ENCODE measurements around the gene GPR18. TPM values are rescaled to one million over a fixed set of nuclear protein-coding genes. Genes with fewer than 3 reads are reported as not detected.

Gene GPR18
- total RNA-seq, 1 experiment from 2014 or later = not detected

DNA sequence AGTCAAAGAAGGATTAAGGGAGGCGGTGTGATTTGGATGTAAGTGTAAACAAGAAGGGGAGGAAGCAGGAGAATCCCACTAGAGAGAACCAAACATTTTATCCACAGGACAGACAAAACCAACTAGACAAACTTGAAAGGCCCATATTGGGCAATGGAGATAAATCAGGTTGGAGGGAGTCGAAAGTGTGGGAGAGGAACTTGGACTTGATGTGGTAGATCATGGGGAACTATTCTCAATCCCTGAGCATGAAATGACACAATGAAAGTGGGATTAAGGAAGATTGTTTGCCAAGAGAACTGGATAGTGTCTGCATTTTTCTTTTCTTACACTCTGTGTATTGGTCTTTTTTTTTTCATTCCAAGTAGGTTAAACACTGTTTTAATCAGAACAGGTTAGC lies 31.1 kb upstream of the GPR18 start:
- Histone ChIP-seq H3K9me2 (ENCODE audit: insufficient read depth) (no peaks in the 10 kb centered on the region), H4K20me1 (ENCODE audit: insufficient read depth) (peaks cover 16% of the 10 kb centered on the region; the same call in 1 of the 2 replicates), H3K36me3 (ENCODE audit: low read depth) (no peaks in the 10 kb centered on the region; the same call in 1 of the 2 replicates), H2AFZ (no peak overlapping the region), H3F3A (ENCODE audit: insufficient read depth, low read depth) (peaks cover 10% of the 10 kb centered on the region; the same call in 1 of the 2 replicates), H3K27me3 (ENCODE audit: insufficient read depth, low read depth) (no peaks in the 10 kb centered on the region), H3K79me2 (ENCODE audit: low read depth) (peaks cover 29% of the 10 kb centered on the region), H3K4me2 (no peak overlapping the region), H3K4me3 (no peak overlapping the region), H3K9me3 (ENCODE audit: insufficient read depth, low read depth) (no peaks in the 10 kb centered on the region), H3K27ac (no peak overlapping the region), H3K4me1 (replicated peaks; ENCODE audit: insufficient read depth) (0 out of 2 replicates have a peak, but pooled peaks cover 6% of the 10 kb centered on the region)
- no TSS peak for BruUV-seq (replicated peaks)
- no peak for DNase-seq
- no peak for TF ChIP-seq EZH2 (IDR thresholded peaks at IDR 0.05; ENCODE audit: low read depth)
- TF ChIP-seq CTCF (conservative IDR thresholded peaks at IDR 0.05) = no peak
- CTCF ChIA-PET = interaction anchor here (0.7 kb wide), 1 partner anchor 22 kb away, joined by 11 read pairs; no protein-coding TSS in a partner anchor
- POLR2A ChIA-PET (ENCODE audit: unreplicated experiment) = interaction anchor here (0.6 kb wide), 1 partner anchor 201 kb away, joined by 3 read pairs; no protein-coding TSS in a partner anchor
- intact Hi-C loops (cut with micrococcal nuclease; ENCODE audit: unreplicated experiment) = no loop called here

- Histone ChIP-seq H3K9me2 (ENCODE audit: insufficient read depth) (no peaks in the 10 kb centered on the region), H2AFZ (no peak overlapping the region), H4K20me1 (ENCODE audit: insufficient read depth) (peaks cover 22% of the 10 kb centered on the region), H3K27ac (no peak overlapping the region), H3K9me3 (ENCODE audit: insufficient read depth, low read depth) (no peaks in the 10 kb centered on the region), H3K27me3 (ENCODE audit: insufficient read depth, low read depth) (no peaks in the 10 kb centered on the region), H3K36me3 (ENCODE audit: low read depth) (no peaks in the 10 kb centered on the region; the same call in 1 of the 2 replicates), H3K4me2 (no peak overlapping the region), H3K4me3 (no peak overlapping the region), H3F3A (ENCODE audit: insufficient read depth, low read depth) (peaks cover 5% of the 10 kb centered on the region; the same call in 1 of the 2 replicates), H3K4me1 (replicated peaks; ENCODE audit: insufficient read depth) (0 out of 2 replicates have a peak, but pooled peaks cover 6% of the 10 kb centered on the region), H3K79me2 (ENCODE audit: low read depth) (peaks cover 32% of the 10 kb centered on the region; the same call in 1 of the 2 replicates)
- BruUV-seq (replicated peaks) = no TSS peak
- intact Hi-C loops (cut with micrococcal nuclease; ENCODE audit: unreplicated experiment) = no loop called here
- DNase-seq = no peak
- ChIA-PET POLR2A (ENCODE audit: unreplicated experiment) (no interaction called here), CTCF (no interaction called here)
- TF ChIP-seq CTCF (conservative IDR thresholded peaks at IDR 0.05) (no peak), EZH2 (IDR thresholded peaks at IDR 0.05; ENCODE audit: low read depth) (no peak)
These were observed 29.9 kb upstream of the GPR18 start for GRCh38 chr13:99288089-99288488.

GRCh38 chr13:99287551-99287950 lies 29.4 kb upstream of the GPR18 start:
- CTCF ChIA-PET = no interaction called here
- BruUV-seq (replicated peaks) = no TSS peak

More at GRCh38 chr13:99287551-99287950, 29.4 kb upstream of the GPR18 start:
- Histone ChIP-seq H2AFZ (no peak overlapping the region), H3K4me1 (replicated peaks; ENCODE audit: insufficient read depth) (0 out of 2 replicates have a peak, but pooled peaks cover 6% of the 10 kb centered on the region), H3F3A (ENCODE audit: insufficient read depth, low read depth) (peaks cover 5% of the 10 kb centered on the region; the same call in 1 of the 2 replicates), H3K79me2 (ENCODE audit: low read depth) (peaks cover 36% of the 10 kb centered on the region; the same call in 1 of the 2 replicates), H3K4me3 (no peak overlapping the region), H3K36me3 (ENCODE audit: low read depth) (no peaks in the 10 kb centered on the region; the same call in 1 of the 2 replicates), H3K27me3 (ENCODE audit: insufficient read depth, low read depth) (no peaks in the 10 kb centered on the region), H3K27ac (no peak overlapping the region), H3K4me2 (no peak overlapping the region), H4K20me1 (ENCODE audit: insufficient read depth) (peaks cover 22% of the 10 kb centered on the region), H3K9me3 (ENCODE audit: insufficient read depth, low read depth) (no peaks in the 10 kb centered on the region), H3K9me2 (ENCODE audit: insufficient read depth) (no peaks in the 10 kb centered on the region)
- TF ChIP-seq EZH2 (IDR thresholded peaks at IDR 0.05; ENCODE audit: low read depth) (no peak), CTCF (conservative IDR thresholded peaks at IDR 0.05) (no peak)
- POLR2A ChIA-PET (ENCODE audit: unreplicated experiment) = no interaction called here
- intact Hi-C loops (cut with micrococcal nuclease; ENCODE audit: unreplicated experiment) = no loop called here
- no peak for DNase-seq

Measured in PC-9 (cell line).